ENCODE data around the gene CENPX. TPM values are rescaled to one million over a fixed set of nuclear protein-coding genes. Genes with fewer than 3 reads are reported as not detected.

The CENPX gene
- total and polyA plus RNA-seq, 2 of the 13 experiments (the other 11 are each of a cell fraction or from before 2014, with no cell fraction given): 92.7 to 170 TPM

DNA sequence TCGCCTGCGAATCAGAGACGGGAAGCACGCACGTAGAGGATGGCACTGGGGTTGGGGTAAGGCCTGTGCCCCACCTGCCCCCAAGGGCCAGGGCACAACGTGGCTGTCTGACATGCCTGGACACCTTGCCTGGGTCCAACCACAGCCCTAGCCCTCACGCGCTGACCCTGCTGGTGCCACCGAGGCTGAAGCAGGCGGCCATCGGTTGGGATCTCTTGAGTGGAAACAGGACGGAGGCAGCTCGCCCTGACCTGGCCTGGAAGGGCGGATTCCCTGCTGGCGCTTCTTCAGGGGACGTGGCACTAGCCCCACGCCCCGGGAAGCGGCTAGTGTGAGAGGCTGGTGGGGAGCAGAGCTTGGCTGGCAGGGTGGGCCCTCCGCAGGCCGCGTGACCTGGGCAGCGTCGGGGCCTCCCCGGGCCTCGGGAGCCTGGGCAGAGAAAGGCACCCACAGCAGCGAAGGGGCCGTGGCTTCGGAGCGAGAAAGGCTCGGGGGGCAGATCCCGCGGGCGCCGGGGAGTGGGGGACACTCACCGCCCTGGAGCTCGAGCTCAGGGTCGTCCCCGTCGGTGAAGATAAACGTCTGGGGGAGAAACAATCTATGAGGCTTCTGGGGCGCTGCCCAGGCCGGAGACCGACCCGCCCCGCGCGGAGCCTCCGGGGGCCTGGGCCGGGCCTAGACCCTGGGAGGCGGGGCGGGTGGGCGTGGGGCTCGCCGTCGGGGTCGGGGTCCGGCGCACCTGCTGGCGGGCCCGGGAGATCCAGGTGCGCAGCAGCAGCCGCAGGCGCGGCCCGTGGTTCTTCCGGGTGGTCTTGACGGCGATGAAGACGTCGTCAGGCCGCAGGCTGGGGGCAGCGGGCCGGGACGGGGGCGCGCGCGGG is 28.3 kb upstream of the CENPX start (continued):
- TF ChIP-seq, protein P1, sequence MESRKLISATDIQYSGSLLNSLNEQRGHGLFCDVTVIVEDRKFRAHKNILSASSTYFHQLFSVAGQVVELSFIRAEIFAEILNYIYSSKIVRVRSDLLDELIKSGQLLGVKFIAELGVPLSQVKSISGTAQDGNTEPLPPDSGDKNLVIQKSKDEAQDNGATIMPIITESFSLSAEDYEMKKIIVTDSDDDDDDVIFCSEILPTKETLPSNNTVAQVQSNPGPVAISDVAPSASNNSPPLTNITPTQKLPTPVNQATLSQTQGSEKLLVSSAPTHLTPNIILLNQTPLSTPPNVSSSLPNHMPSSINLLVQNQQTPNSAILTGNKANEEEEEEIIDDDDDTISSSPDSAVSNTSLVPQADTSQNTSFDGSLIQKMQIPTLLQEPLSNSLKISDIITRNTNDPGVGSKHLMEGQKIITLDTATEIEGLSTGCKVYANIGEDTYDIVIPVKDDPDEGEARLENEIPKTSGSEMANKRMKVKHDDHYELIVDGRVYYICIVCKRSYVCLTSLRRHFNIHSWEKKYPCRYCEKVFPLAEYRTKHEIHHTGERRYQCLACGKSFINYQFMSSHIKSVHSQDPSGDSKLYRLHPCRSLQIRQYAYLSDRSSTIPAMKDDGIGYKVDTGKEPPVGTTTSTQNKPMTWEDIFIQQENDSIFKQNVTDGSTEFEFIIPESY (CRISPR knock-in tag; IDR thresholded peaks at IDR 0.05): no peak
- TF ChIP-seq, protein P2, sequence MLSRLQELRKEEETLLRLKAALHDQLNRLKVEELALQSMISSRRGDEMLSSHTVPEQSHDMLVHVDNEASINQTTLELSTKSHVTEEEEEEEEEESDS (CRISPR knock-in tag; IDR thresholded peaks at IDR 0.05; ENCODE audit: borderline replicate concordance): no peak
- TF ChIP-seq ZNF121 (CRISPR knock-in tag; IDR thresholded peaks at IDR 0.05): no peak
- no peak for TF ChIP-seq ZNF484 (CRISPR knock-in tag; IDR thresholded peaks at IDR 0.05; ENCODE audit: borderline replicate concordance, low read depth)
- TF ChIP-seq FOXA3 (CRISPR knock-in tag; IDR thresholded peaks at IDR 0.05): no peak
- TF ChIP-seq ZSCAN29 (CRISPR knock-in tag; conservative IDR thresholded peaks at IDR 0.05): no peak
- TF ChIP-seq, protein P3, sequence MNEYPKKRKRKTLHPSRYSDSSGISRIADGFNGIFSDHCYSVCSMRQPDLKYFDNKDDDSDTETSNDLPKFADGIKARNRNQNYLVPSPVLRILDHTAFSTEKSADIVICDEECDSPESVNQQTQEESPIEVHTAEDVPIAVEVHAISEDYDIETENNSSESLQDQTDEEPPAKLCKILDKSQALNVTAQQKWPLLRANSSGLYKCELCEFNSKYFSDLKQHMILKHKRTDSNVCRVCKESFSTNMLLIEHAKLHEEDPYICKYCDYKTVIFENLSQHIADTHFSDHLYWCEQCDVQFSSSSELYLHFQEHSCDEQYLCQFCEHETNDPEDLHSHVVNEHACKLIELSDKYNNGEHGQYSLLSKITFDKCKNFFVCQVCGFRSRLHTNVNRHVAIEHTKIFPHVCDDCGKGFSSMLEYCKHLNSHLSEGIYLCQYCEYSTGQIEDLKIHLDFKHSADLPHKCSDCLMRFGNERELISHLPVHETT (CRISPR knock-in tag; conservative IDR thresholded peaks at IDR 0.05): no peak; the same call in 1 of the 2 replicates
- TF ChIP-seq NFRKB (IDR thresholded peaks at IDR 0.05): no peak
- TF ChIP-seq KMT2B (CRISPR knock-in tag; IDR thresholded peaks at IDR 0.05): no peak
- TF ChIP-seq ZFYVE20 (CRISPR knock-in tag; IDR thresholded peaks at IDR 0.05; ENCODE audit: borderline replicate concordance, low read depth): no peak
- no peak for TF ChIP-seq HNRNPH1 (optimal IDR thresholded peaks at IDR 0.05; ENCODE audit: low read depth, low read length)
- no peak for TF ChIP-seq AGO1 (IDR thresholded peaks at IDR 0.05; ENCODE audit: low read depth, low read length, poor library complexity, severe bottlenecking)
- TF ChIP-seq ZNF660 (CRISPR knock-in tag; IDR thresholded peaks at IDR 0.05; ENCODE audit: borderline replicate concordance, low read depth): no peak
- TF ChIP-seq SMAD1 (CRISPR knock-in tag; IDR thresholded peaks at IDR 0.05; ENCODE audit: borderline replicate concordance, low read depth): no peak
- no peak for TF ChIP-seq SCMH1 (CRISPR knock-in tag; IDR thresholded peaks at IDR 0.05; ENCODE audit: borderline replicate concordance)
- TF ChIP-seq BRD4 (CRISPR knock-in tag; IDR thresholded peaks at IDR 0.05): peak; percentile 33; the same call in 1 of the 2 replicates
- TF ChIP-seq MAFK (conservative IDR thresholded peaks at IDR 0.05 in 1 of 2, IDR thresholded peaks at IDR 0.05 in 1 of 2; ENCODE audit: low read length in 2 of 2): no peak
- TF ChIP-seq, protein P4, sequence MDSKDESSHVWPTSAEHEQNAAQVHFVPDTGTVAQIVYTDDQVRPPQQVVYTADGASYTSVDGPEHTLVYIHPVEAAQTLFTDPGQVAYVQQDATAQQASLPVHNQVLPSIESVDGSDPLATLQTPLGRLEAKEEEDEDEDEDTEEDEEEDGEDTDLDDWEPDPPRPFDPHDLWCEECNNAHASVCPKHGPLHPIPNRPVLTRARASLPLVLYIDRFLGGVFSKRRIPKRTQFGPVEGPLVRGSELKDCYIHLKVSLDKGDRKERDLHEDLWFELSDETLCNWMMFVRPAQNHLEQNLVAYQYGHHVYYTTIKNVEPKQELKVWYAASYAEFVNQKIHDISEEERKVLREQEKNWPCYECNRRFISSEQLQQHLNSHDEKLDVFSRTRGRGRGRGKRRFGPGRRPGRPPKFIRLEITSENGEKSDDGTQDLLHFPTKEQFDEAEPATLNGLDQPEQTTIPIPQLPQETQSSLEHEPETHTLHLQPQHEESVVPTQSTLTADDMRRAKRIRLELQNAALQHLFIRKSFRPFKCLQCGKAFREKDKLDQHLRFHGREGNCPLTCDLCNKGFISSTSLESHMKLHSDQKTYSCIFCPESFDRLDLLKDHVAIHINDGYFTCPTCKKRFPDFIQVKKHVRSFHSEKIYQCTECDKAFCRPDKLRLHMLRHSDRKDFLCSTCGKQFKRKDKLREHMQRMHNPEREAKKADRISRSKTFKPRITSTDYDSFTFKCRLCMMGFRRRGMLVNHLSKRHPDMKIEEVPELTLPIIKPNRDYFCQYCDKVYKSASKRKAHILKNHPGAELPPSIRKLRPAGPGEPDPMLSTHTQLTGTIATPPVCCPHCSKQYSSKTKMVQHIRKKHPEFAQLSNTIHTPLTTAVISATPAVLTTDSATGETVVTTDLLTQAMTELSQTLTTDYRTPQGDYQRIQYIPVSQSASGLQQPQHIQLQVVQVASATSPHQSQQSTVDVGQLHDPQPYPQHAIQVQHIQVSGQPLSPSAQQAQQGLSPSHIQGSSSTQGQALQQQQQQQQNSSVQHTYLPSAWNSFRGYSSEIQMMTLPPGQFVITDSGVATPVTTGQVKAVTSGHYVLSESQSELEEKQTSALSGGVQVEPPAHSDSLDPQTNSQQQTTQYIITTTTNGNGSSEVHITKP (CRISPR knock-in tag; IDR thresholded peaks at IDR 0.05; ENCODE audit: low read depth): no peak
- TF ChIP-seq, protein P5, sequence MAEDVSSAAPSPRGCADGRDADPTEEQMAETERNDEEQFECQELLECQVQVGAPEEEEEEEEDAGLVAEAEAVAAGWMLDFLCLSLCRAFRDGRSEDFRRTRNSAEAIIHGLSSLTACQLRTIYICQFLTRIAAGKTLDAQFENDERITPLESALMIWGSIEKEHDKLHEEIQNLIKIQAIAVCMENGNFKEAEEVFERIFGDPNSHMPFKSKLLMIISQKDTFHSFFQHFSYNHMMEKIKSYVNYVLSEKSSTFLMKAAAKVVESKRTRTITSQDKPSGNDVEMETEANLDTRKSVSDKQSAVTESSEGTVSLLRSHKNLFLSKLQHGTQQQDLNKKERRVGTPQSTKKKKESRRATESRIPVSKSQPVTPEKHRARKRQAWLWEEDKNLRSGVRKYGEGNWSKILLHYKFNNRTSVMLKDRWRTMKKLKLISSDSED (CRISPR knock-in tag; IDR thresholded peaks at IDR 0.05): 0 out of 2 replicates have a peak, but pooled peaks have one; percentile 53
- TF ChIP-seq ASH2L (IDR thresholded peaks at IDR 0.05; ENCODE audit: insufficient read length, low read depth, low read length): peak; percentile 21

All from HepG2 (cell line).